ENCODE results near the gene ACAD10. TPM values are rescaled to one million over a fixed set of nuclear protein-coding genes. Genes with fewer than 3 reads are reported as not detected.
"Not testable (repeated sequence)": the region's sequence is repeated elsewhere in the genome, so short reads cannot be mapped to it uniquely, and the experiment has no call there.

Gene ACAD10
- total RNA-seq, 1 donor from 2014 or later = 24.0 TPM

- Histone ChIP-seq H3K4me1 (no peaks in the 10 kb centered on the region), H3K9me3 (no peaks in the 10 kb centered on the region), H3K27me3 (ENCODE audit: low read depth) (no peaks in the 10 kb centered on the region), H3K4me3 (no peak overlapping the region), H3K36me3 (peaks cover 72% of the 10 kb centered on the region), H3K27ac (no peak overlapping the region)
- DNase-seq (no peak), ATAC-seq (no peak)
- TF ChIP-seq, protein P1, sequence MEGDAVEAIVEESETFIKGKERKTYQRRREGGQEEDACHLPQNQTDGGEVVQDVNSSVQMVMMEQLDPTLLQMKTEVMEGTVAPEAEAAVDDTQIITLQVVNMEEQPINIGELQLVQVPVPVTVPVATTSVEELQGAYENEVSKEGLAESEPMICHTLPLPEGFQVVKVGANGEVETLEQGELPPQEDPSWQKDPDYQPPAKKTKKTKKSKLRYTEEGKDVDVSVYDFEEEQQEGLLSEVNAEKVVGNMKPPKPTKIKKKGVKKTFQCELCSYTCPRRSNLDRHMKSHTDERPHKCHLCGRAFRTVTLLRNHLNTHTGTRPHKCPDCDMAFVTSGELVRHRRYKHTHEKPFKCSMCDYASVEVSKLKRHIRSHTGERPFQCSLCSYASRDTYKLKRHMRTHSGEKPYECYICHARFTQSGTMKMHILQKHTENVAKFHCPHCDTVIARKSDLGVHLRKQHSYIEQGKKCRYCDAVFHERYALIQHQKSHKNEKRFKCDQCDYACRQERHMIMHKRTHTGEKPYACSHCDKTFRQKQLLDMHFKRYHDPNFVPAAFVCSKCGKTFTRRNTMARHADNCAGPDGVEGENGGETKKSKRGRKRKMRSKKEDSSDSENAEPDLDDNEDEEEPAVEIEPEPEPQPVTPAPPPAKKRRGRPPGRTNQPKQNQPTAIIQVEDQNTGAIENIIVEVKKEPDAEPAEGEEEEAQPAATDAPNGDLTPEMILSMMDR (IDR thresholded peaks at IDR 0.05) = no peak
- intact Hi-C loops (cut with DNase I) = no loop called here
Measured at GRCh38 chr12:111730420-111730819, 44.6 kb downstream of the ACAD10 start.

GRCh38 chr12:111732786-111733185, 46.9 kb downstream of the ACAD10 start:
- H3K27me3 ChIP-seq (ENCODE audit: low read depth) = no peaks in the 10 kb centered on the region
- TF ChIP-seq, protein P1 (IDR thresholded peaks at IDR 0.05) = no peak
- H3K4me1 ChIP-seq = no peaks in the 10 kb centered on the region
- intact Hi-C loops (cut with DNase I) = no loop called here
- no peaks in the 10 kb centered on the region for H3K9me3 ChIP-seq
- peaks cover 75% of the 10 kb centered on the region for H3K36me3 ChIP-seq
- ATAC-seq (no peak), DNase-seq (no peak)
- no peak overlapping the region for H3K27ac ChIP-seq
- no peak overlapping the region for H3K4me3 ChIP-seq

DNA sequence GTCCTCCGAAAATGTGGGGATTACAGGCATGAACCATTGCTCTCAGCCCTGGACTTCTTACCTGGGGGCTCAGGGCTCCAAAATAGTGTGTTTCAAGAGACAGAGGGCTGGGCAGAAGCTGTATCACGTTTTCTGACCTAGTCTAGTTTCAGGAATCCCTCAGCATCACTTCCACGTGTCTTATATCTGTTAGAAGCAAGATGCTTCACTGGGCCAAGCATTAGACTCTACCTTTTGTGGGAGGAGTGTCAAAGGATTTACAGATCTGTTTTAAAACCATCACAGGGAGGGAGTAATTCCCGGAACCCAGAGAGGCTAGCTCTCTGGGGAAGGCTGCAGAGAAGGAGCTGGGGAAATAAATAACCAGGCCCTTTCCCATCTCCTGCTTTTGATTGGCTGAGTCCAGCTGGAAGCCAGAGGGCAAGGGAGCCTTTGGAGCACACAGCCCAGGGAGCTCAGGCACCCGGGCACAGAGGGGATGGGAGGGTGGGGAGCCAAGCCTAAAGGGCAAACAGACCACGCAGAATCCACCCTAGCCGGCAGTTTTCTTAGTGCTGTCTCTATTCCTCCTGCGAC, 47.6 kb downstream of the ACAD10 start:
- Histone ChIP-seq H3K36me3 (peaks cover 77% of the 10 kb centered on the region), H3K27me3 (ENCODE audit: low read depth) (no peaks in the 10 kb centered on the region), H3K9me3 (no peaks in the 10 kb centered on the region), H3K4me1 (no peaks in the 10 kb centered on the region), H3K4me3 (no peak overlapping the region), H3K27ac (no peak overlapping the region)
- ATAC-seq (no peak), DNase-seq (no peak)
- intact Hi-C loops (cut with DNase I) = no loop called here
- TF ChIP-seq, protein P1 (IDR thresholded peaks at IDR 0.05) = no peak

DNA sequence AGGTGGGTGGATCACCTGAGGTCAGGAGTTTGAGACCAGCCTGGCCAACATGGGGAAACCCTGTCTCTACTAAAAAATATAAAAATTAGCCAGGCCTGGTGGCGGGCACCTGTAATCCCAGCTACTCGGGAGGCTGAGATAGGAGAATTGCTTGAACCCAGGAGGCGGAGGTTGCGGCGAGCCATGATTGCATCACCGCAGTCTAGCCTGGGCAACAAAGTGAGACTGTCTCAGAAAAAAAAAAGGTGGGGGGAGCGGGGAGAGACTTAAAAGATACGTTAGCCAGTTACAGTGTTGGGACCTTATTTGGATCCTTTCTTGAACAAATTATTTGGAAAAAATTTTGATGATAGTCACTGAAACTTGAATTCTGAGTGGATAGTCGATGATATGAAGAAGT, 53.7 kb downstream of the ACAD10 start:
- H3K27ac ChIP-seq; H3K9me3 ChIP-seq; H3K27me3 ChIP-seq (ENCODE audit: low read depth); DNase-seq; ATAC-seq; H3K4me3 ChIP-seq; H3K4me1 ChIP-seq; intact Hi-C loops (cut with DNase I): not testable (repeated sequence)
- H3K36me3 ChIP-seq = peaks cover 47% of the 10 kb centered on the region

- intact Hi-C loops (cut with DNase I) = no loop called here
- peaks cover 55% of the 10 kb centered on the region for H3K36me3 ChIP-seq
- peak in 1 of 2 donors; percentile 58 for ATAC-seq
Measured at GRCh38 chr12:111741235-111741812, 55.5 kb downstream of the ACAD10 start.

DNA sequence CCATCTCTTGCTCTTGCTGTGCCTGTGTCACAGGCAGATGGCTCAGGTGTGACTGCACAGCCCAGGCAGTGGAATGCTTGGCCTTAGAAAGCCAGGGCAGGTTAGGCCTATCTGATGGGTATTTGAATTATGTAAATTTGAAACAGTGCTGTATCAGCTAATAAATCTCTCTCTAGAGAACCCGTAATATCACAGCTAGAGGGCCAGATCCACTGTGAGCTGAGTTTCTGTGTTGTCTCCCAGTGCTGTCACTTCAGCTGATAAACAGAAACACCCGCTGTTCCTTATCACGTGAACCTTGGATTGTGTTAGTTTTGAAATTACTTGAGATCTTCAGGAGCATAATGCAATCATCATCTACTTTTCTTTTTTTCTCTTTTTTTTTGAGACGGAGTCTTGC, 59.4 kb downstream of the ACAD10 start:
- Histone ChIP-seq H3K4me3 (no peak overlapping the region), H3K36me3 (peaks cover 60% of the 10 kb centered on the region), H3K9me3 (no peaks in the 10 kb centered on the region), H3K27me3 (ENCODE audit: low read depth) (no peaks in the 10 kb centered on the region), H3K27ac (no peak overlapping the region), H3K4me1 (peaks cover 11% of the 10 kb centered on the region)
- intact Hi-C loops (cut with DNase I) = no loop called here
- TF ChIP-seq, protein P1 (IDR thresholded peaks at IDR 0.05) = no peak
- ATAC-seq (peak in 1 of 2 donors; percentile 14), DNase-seq (no peak)

More at GRCh38 chr12:111741235-111741812, 55.5 kb downstream of the ACAD10 start:
- no peaks in the 10 kb centered on the region for H3K27me3 ChIP-seq (ENCODE audit: low read depth)
- no peak for DNase-seq
- H3K4me3 ChIP-seq = no peak overlapping the region
- no peaks in the 10 kb centered on the region for H3K9me3 ChIP-seq
- no peak overlapping the region for H3K27ac ChIP-seq
- H3K4me1 ChIP-seq = peaks cover 7% of the 10 kb centered on the region
- TF ChIP-seq, protein P1 (IDR thresholded peaks at IDR 0.05) = no peak

Measured in lower lobe of right lung (tissue), 2 donors.